H1 (cell line): ENCODE results near the gene CDCA7. TPM values are rescaled to one million over a fixed set of nuclear protein-coding genes. Genes with fewer than 3 reads are reported as not detected.

Experiments
- CTCF ChIA-PET: fragments of 300-600 bp; sonication (Branson Sonifier 250); formaldehyde crosslinking; loops from one replicate; lab custom pipeline; 2021; ENCODE audit not compliant: partially characterized antibody; lab: Charles Lee
- POLR2A ChIA-PET: fragments of 300-600 bp; sonication (Branson Sonifier 250); formaldehyde crosslinking; loops from one replicate; lab custom pipeline; 2021; ENCODE audit warnings: inconsistent platforms; ENCODE audit not compliant: partially characterized antibody; lab: Charles Lee
- DNase-seq, 2 experiments: peaks; one replicate each; pipeline versions ENCODE4 v3.0.0 to v3.0.0-alpha.2; 2010 to 2022; ENCODE audit warnings: low spot score in 2 of 2, low read depth in 1 of 2, mixed read lengths in 1 of 2
- FAIRE-seq: peaks from 2 replicates; lab custom pipeline; 2011; peaks lifted over from hg19 to GRCh38; lab: Jason Lieb, UNC
- H2AFZ ChIP-seq: 2 replicates; pipeline ENCODE4 v1.8.1; 2012; ENCODE audit warnings: low read length, inconsistent platforms
- H2AK5ac ChIP-seq: 2 replicates; pipeline ENCODE4 v1.6.1; 2013; ENCODE audit warnings: low read depth, low read length
- H2BK120ac ChIP-seq: replicated peaks from 2 replicates; pipeline ENCODE3; 2013; ENCODE audit warnings: low read depth, low read length, inconsistent platforms
- H2BK12ac ChIP-seq: 2 replicates; pipeline ENCODE4 v1.6.1; 2013; ENCODE audit warnings: low read depth, low read length
- H2BK15ac ChIP-seq: 2 replicates; pipeline ENCODE4 v1.6.1; 2013; ENCODE audit warnings: low read length
- H2BK20ac ChIP-seq: 2 replicates; pipeline ENCODE4 v1.6.1; 2013; ENCODE audit warnings: low read length
- H2BK5ac ChIP-seq: 2 replicates; pipeline ENCODE4 v1.6.1; 2013; ENCODE audit warnings: low read depth, low read length
- H3K14ac ChIP-seq: 2 replicates; pipeline ENCODE4 v1.6.1; 2013; ENCODE audit warnings: inconsistent platforms; ENCODE audit not compliant: insufficient read length
- H3K18ac ChIP-seq: 2 replicates; pipeline ENCODE4 v1.6.1; 2013; ENCODE audit warnings: low read length; ENCODE audit errors: extremely low read depth
- H3K23ac ChIP-seq: 2 replicates; pipeline ENCODE4 v1.6.1; 2013; ENCODE audit warnings: inconsistent platforms; ENCODE audit not compliant: insufficient read length
- H3K23me2 ChIP-seq: 2 replicates; pipeline ENCODE4 v1.6.1; 2013; ENCODE audit warnings: low read depth, low read length
- H3K27ac ChIP-seq: 2 replicates; pipeline ENCODE4 v1.6.1; 2011; ENCODE audit warnings: low read depth, low read length, inconsistent platforms
- H3K27me3 ChIP-seq, 4 experiments: replicated peaks in 1 of 4; 1 replicate in 1 of 4; 2 replicates in 3 of 4; pipeline versions ENCODE4 v1.6.1 to v1.8.1; 2011 to 2013; ENCODE audit warnings: low read length in 3 of 4, mild to moderate bottlenecking in 3 of 4, inconsistent platforms in 2 of 4, mixed read lengths in 2 of 4, moderate library complexity in 1 of 4; ENCODE audit not compliant: control insufficient read depth in 3 of 4, insufficient read depth in 3 of 4; ENCODE audit errors: extremely low read depth in 1 of 4
- H3K36me3 ChIP-seq, 4 experiments: 2 replicates each; pipeline versions ENCODE4 v1.6.1 to v1.8.1; 2011 to 2013; ENCODE audit warnings: mild to moderate bottlenecking in 4 of 4, low read length in 3 of 4, moderate library complexity in 2 of 4, control low read depth in 1 of 4, inconsistent platforms in 1 of 4; ENCODE audit not compliant: insufficient read depth in 4 of 4, control insufficient read depth in 2 of 4
- H3K4ac ChIP-seq: replicated peaks from 2 replicates; pipeline ENCODE3; 2013; ENCODE audit warnings: low read length, low read depth, mixed read lengths, inconsistent platforms; ENCODE audit not compliant: insufficient read length
- H3K4me1 ChIP-seq, 4 experiments: replicated peaks in 1 of 4; 1 replicate in 1 of 4; 2 replicates in 3 of 4; pipeline versions ENCODE4 v1.6.1 to v1.8.1; 2011 to 2013; ENCODE audit warnings: low read length in 3 of 4, inconsistent platforms in 2 of 4, mixed read lengths in 1 of 4; ENCODE audit not compliant: insufficient read depth in 4 of 4, control insufficient read depth in 3 of 4
- H3K4me2 ChIP-seq, 2 experiments: 2 replicates each; pipeline versions ENCODE4 v1.6.1 to v1.8.1; 2011 to 2013; ENCODE audit warnings: low read depth in 2 of 2, low read length in 2 of 2, control low read depth in 1 of 2, inconsistent platforms in 1 of 2, mild to moderate bottlenecking in 1 of 2; ENCODE audit not compliant: insufficient read depth in 1 of 2
- H3K4me3 ChIP-seq, 4 experiments: fragments of 200-600, 300-600 bp in 1 of 4; sonication (generic), shearing (Covaris generic), sonication (Bioruptor Twin) in 1 of 4; 2 replicates each; pipeline versions ENCODE4 v1.5.1 to v1.8.1; 2011 to 2016; ENCODE audit warnings: low read length in 4 of 4, low read depth in 3 of 4, control low read depth in 2 of 4, inconsistent platforms in 2 of 4, mild to moderate bottlenecking in 2 of 4, mixed read lengths in 1 of 4, moderate library complexity in 1 of 4; ENCODE audit not compliant: insufficient read depth in 2 of 4; ENCODE audit errors: extremely low read depth in 1 of 4
- H3K56ac ChIP-seq: replicated peaks from 2 replicates; pipeline ENCODE3; 2013; ENCODE audit warnings: low read depth, mild to moderate bottlenecking, mixed read lengths, low read length, inconsistent platforms; ENCODE audit not compliant: insufficient read length
- H3K79me1 ChIP-seq: 2 replicates; pipeline ENCODE4 v1.6.1; 2013; ENCODE audit warnings: low read depth, low read length, control low read depth
- H3K79me2 ChIP-seq, 2 experiments: 2 replicates each; pipeline versions ENCODE4 v1.6.1 to v1.8.1; 2012 to 2013; ENCODE audit warnings: low read length in 2 of 2, mild to moderate bottlenecking in 2 of 2, inconsistent platforms in 1 of 2; ENCODE audit not compliant: insufficient read depth in 2 of 2, control insufficient read depth in 1 of 2
- H3K9ac ChIP-seq, 4 experiments: replicated peaks in 1 of 4; 1 replicate in 1 of 4; 2 replicates in 3 of 4; pipeline versions ENCODE4 v1.6.1 to v1.8.1; 2011 to 2013; ENCODE audit warnings: low read depth in 3 of 4, low read length in 3 of 4, control low read depth in 2 of 4, mild to moderate bottlenecking in 2 of 4, moderate library complexity in 2 of 4, inconsistent platforms in 1 of 4; ENCODE audit errors: extremely low read depth in 1 of 4
- H3K9me3 ChIP-seq, 2 experiments: 2 replicates each; pipeline versions ENCODE4 v1.6.1 to v1.8.1; 2012 to 2013; ENCODE audit warnings: mild to moderate bottlenecking in 2 of 2, moderate library complexity in 2 of 2, control low read depth in 1 of 2, inconsistent platforms in 1 of 2, low read depth in 1 of 2, low read length in 1 of 2, mixed read lengths in 1 of 2; ENCODE audit not compliant: insufficient read depth in 2 of 2
- H4K20me1 ChIP-seq, 2 experiments: replicated peaks in 1 of 2; 2 replicates each; pipeline versions ENCODE3 to v1.8.1; 2011 to 2013; ENCODE audit warnings: inconsistent platforms in 2 of 2, low read length in 2 of 2, mild to moderate bottlenecking in 1 of 2; ENCODE audit not compliant: insufficient read depth in 2 of 2, control insufficient read depth in 1 of 2
- H4K5ac ChIP-seq: 2 replicates; pipeline ENCODE4 v1.6.1; 2013; ENCODE audit warnings: low read length, low read depth, mixed read lengths, inconsistent platforms; ENCODE audit not compliant: insufficient read length
- H4K8ac ChIP-seq: 2 replicates; pipeline ENCODE4 v1.8.0; 2013; ENCODE audit warnings: mild to moderate bottlenecking, moderate library complexity, low read length, inconsistent platforms; ENCODE audit not compliant: insufficient read depth; ENCODE audit errors: extremely low read depth
- H4K91ac ChIP-seq: replicated peaks from 2 replicates; pipeline ENCODE3; 2013; ENCODE audit warnings: low read length, mixed read lengths, inconsistent platforms; ENCODE audit not compliant: insufficient read length
- ZNF274 ChIP-seq: IDR thresholded peaks from 2 replicates; pipeline ENCODE4 v1.7.0; 2012; ENCODE audit warnings: low read length, borderline replicate concordance; ENCODE audit errors: extremely low read depth
- WGBS, 2 experiments: shearing (Covaris generic) in 1 of 2; methylation state at CpG; one replicate each; pipeline versions ENCODE4 v1.1.6 to v1.1.7; 2013 to 2015; ENCODE audit warnings: low lambda C conversion rate in 2 of 2, mixed read lengths in 2 of 2, inconsistent platforms in 1 of 2, low coverage in 1 of 2, missing lambda C conversion rate in 1 of 2; ENCODE audit not compliant: insufficient replicate concordance in 2 of 2, insufficient coverage in 1 of 2, insufficient read length in 1 of 2; ENCODE audit errors: extremely low coverage in 1 of 2, missing lambda C conversion rate in 1 of 2; 5-methylcytosine and 5-hydroxymethylcytosine counted together
- polyA plus RNA-seq, 7 experiments: library from polyadenylated mRNA; depleted of rRNA in 3 of 7; stranded (reverse) in 5 of 7; unstranded in 2 of 7; fragments of >200 nt in 5 of 7; fragments of 200-250 nt in 2 of 7; gene quantifications; 1 replicate in 5 of 7; 2 replicates in 1 of 7; 4 replicates in 1 of 7; pipeline versions ENCODE4 v1.2.1 to v1.2.3, GENCODE V29; 2011 to 2013; ENCODE audit warnings: missing spikeins in 2 of 7, mixed read lengths in 2 of 7
- total RNA-seq: library from RNA; stranded (reverse); fragmentation: NEBNext Ultra II Directional; extraction: Animal tissue kit (Norgen Biotek cat#: 25700); gene quantifications from 2 replicates; pipeline ENCODE4 v1.2.1, GENCODE V29; 2021

Gene CDCA7
- total and polyA plus RNA-seq, 2 of the 8 experiments (the other 6 are each of a cell fraction or from before 2014, with no cell fraction given) = 64.4 to 80.4 TPM

DNA sequence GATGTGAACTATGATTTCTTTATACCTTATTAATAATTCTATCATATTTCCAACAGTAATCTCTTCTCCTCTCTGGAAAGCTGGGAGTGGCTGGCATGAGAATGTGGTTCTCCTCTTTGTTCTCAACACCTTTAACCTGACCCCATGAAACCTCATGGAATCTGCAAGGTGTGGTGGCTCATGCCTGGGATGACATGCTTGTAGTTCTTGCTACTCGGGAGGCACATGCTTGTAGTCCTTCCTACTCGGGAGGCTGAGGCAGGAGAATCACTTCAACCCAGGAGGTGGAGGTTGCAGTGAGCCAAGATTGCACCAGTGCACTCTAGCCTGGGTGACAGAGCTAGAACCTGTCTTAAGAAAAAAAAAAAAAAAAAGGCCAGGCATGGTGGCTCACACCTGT lies 10.8 kb upstream of the CDCA7 start:
- H4K5ac ChIP-seq = no peak overlapping the region
- no peak overlapping the region for H3K14ac ChIP-seq
- H2BK12ac ChIP-seq = no peak overlapping the region
- H3K4ac ChIP-seq = no peak overlapping the region
- H4K20me1 ChIP-seq = no peaks in the 10 kb centered on the region
- H3K23ac ChIP-seq = no peak overlapping the region
- no peaks in the 10 kb centered on the region for H3K79me2 ChIP-seq
- no peak overlapping the region for H2BK15ac ChIP-seq
- H3K23me2 ChIP-seq = no peaks in the 10 kb centered on the region
- no peak overlapping the region for H4K8ac ChIP-seq
- no peak overlapping the region for H2BK20ac ChIP-seq
- H3K4me2 ChIP-seq = no peak overlapping the region
- TF ChIP-seq ZNF274 = no peak
- TF ChIP-seq, all 59 proteins: peak for 0
- H4K91ac ChIP-seq = no peak overlapping the region
- no peak overlapping the region for H3K56ac ChIP-seq
- FAIRE-seq (no peak), DNase-seq (no peak)
- no peaks in the 10 kb centered on the region for H3K36me3 ChIP-seq
- H2BK5ac ChIP-seq = no peak overlapping the region
- no peak overlapping the region for H2AK5ac ChIP-seq
- H3K9me3 ChIP-seq = no peaks in the 10 kb centered on the region
- no peaks in the 10 kb centered on the region for H3K79me1 ChIP-seq
- H2AFZ ChIP-seq = no peak overlapping the region
- H3K9ac ChIP-seq = no peak overlapping the region
- H3K27me3 ChIP-seq = no peaks in the 10 kb centered on the region
- no peak overlapping the region for H3K18ac ChIP-seq
- H2BK120ac ChIP-seq = no peak overlapping the region
- 67% methylated on average over 2 of the region's 2 CpGs; no CpG with 5 or more reads in 1 of the 2 experiments for WGBS, 2 experiments
- H3K27ac ChIP-seq = no peak overlapping the region
- H3K4me3 ChIP-seq = no peak overlapping the region
- ChIA-PET POLR2A (no interaction called here), CTCF (no interaction called here)
- H3K4me1 ChIP-seq = peaks cover 3 to 4% (median 3%) of the 10 kb centered on the region in 4 experiments; a peak in 3 of 7 replicates
